Measurements from ENCODE around the gene POC1B.

- no peak for TF ChIP-seq POLR2A (IDR thresholded peaks at IDR 0.05; ENCODE audit: low read depth, low read length)
- TF ChIP-seq POLR2AphosphoS5 (IDR thresholded peaks at IDR 0.05; ENCODE audit: low read depth, low read length), result no peak
- no peak for TF ChIP-seq TAF1 (IDR thresholded peaks at IDR 0.05; ENCODE audit: low read depth, low read length)
Measured at GRCh38 chr12:89484470-89484869, 41.4 kb downstream of the POC1B start.
